Heart left ventricle (tissue), 13 donors: ENCODE measurements around the gene DNAJB11.

Source experiments
- CTCF ChIP-seq, 12 donors: fragments of 200-600 bp; sonication (generic) in 4 of 12; IDR thresholded peaks; one replicate each; pipeline versions ENCODE4 v1.5.0 to v1.8.0; 2018 to 2022; ENCODE audit warnings: antibody characterized with exemption in 12 of 12, mild to moderate bottlenecking in 5 of 12
- POLR2A ChIP-seq, 2 donors: fragments of 450-650 bp; IDR thresholded peaks; one replicate each; pipeline ENCODE4 v1.6.1; 2017; ENCODE audit warnings: antibody characterized with exemption in 2 of 2, mild to moderate bottlenecking in 2 of 2, moderate library complexity in 2 of 2
- donor health status: ischemic (EF 13 %, LVEDD 7.1; RV severe dilation, severe dysfunction).
- donor health status: DM: no; HTN: yes; CAD: no.
- donor health status: DM: no; HTN: no; CAD: no.
- donor health status: ischemic (EF 25% LVEDD 6.9; RV normal size, moderate dysfunction).
- donor health status: ischemic (EF 25% LVEDD 5.7; RV mildly dilated, moderate dysfunction).
- donor health status: ischemic (EF 35%, LVEDD 5.7; RV mildly dilated, moderate dysfunction).
- donor health status: nonischemic (EF 11% LVEDD 7.7; RV severe dilation, severe dysfunction).
- donor health status: DM: yes; HTN: yes; CAD: no.
- donor health status: PGD.
- donor health status: ischemic (EF 29% LVEDD 5.4; RV normal size, mild dysfunction).
- donor health status: nonischemic (EF 23%, LVEDD 6.1; RV moderate dilation, normal function).

- no peak for TF ChIP-seq CTCF (IDR thresholded peaks at IDR 0.05)
- no peak for TF ChIP-seq POLR2A (IDR thresholded peaks at IDR 0.05)
Measured at GRCh38 chr3:186633481-186633880, 63.0 kb downstream of the DNAJB11 start.
